Measurements from ENCODE around the gene IL12RB2.

GRCh38 chr1:67430358-67431155 lies 122.9 kb downstream of the IL12RB2 start, which contains the start of gene SERBP1:
- TF ChIP-seq EZH2 (IDR thresholded peaks at IDR 0.05; ENCODE audit: insufficient read depth, poor library complexity, severe bottlenecking), result no peak
- TF ChIP-seq EZH2phosphoT487 (IDR thresholded peaks at IDR 0.05; ENCODE audit: insufficient read depth, low read depth), result no peak
